ENCODE results near the gene MAP4K2.
"Not testable (repeated sequence)": the region's sequence is repeated elsewhere in the genome, so short reads cannot be mapped to it uniquely, and the experiment has no call there.

The MAP4K2 gene

GRCh38 chr11:64803158-64803845, at the start of gene MAP4K2:
TSS of gene MAP4K2 (minus strand) at chr11:64803214. CDS start at chr11:64803149, 65 bp downstream.
- peak; percentile 84 for DNase-seq (ENCODE audit: low spot score)

GRCh38 chr11:64851831-64852351, 48.9 kb upstream of the MAP4K2 start:
- DNase-seq (ENCODE audit: low spot score), result no peak

- DNase-seq (ENCODE audit: low spot score), result no peak
Measured at GRCh38 chr11:64850979-64851567, 48.1 kb upstream of the MAP4K2 start.

- no peak for DNase-seq (ENCODE audit: low spot score)
Measured at GRCh38 chr11:64849598-64850356, 46.8 kb upstream of the MAP4K2 start.

- no peak for DNase-seq (ENCODE audit: low spot score)
Measured at GRCh38 chr11:64848826-64849597, 46.0 kb upstream of the MAP4K2 start.

GRCh38 chr11:64848214-64848825, 45.3 kb upstream of the MAP4K2 start:
- no peak for DNase-seq (ENCODE audit: low spot score)

- DNase-seq (ENCODE audit: low spot score), result peak; percentile 89
Measured at GRCh38 chr11:64846998-64847666, 44.1 kb upstream of the MAP4K2 start.

GRCh38 chr11:64845776-64846129, 42.7 kb upstream of the MAP4K2 start:
- not testable (repeated sequence) for DNase-seq (ENCODE audit: low spot score)

GRCh38 chr11:64845129-64845775, 42.2 kb upstream of the MAP4K2 start:
- no peak for DNase-seq (ENCODE audit: low spot score)

GRCh38 chr11:64844330-64845128, 41.5 kb upstream of the MAP4K2 start, which contains the start of gene CDC42BPG:
TSS of gene CDC42BPG (minus strand) at chr11:64844653. CDS start at chr11:64844569, 84 bp downstream.
- DNase-seq (ENCODE audit: low spot score), result peak; percentile 66

GRCh38 chr11:64843686-64844329, 40.8 kb upstream of the MAP4K2 start:
- DNase-seq (ENCODE audit: low spot score), result no peak

GRCh38 chr11:64842851-64843685, 40.1 kb upstream of the MAP4K2 start:
- peak; percentile 18 for DNase-seq (ENCODE audit: low spot score)

GRCh38 chr11:64842366-64842759, 39.3 kb upstream of the MAP4K2 start:
- DNase-seq (ENCODE audit: low spot score), result no peak

- no peak for DNase-seq (ENCODE audit: low spot score)
Measured at GRCh38 chr11:64841592-64842365, 38.8 kb upstream of the MAP4K2 start.

- no peak for DNase-seq (ENCODE audit: low spot score)
Measured at GRCh38 chr11:64839887-64840782, 37.1 kb upstream of the MAP4K2 start.

- no peak for DNase-seq (ENCODE audit: low spot score)
Measured at GRCh38 chr11:64839335-64839734, 36.3 kb upstream of the MAP4K2 start.
